Measurements from ENCODE around the gene SIGLEC5.
A peak's percentile ranks its signal among the peaks of the same experiment; 100 is the strongest.
"Not testable (repeated sequence)": the region's sequence is repeated elsewhere in the genome, so short reads cannot be mapped to it uniquely, and the experiment has no call there.

Gene SIGLEC5

GRCh38 chr19:51630315-51630714 is at the start of gene SIGLEC5:
SIGLEC5 (minus strand) TSS chr19:51630401; CDS start chr19:51630335, 66 bp downstream.
- not testable (repeated sequence) for DNase-seq (ENCODE audit: low spot score)

- DNase-seq (ENCODE audit: low spot score) = no peak
Measured at GRCh38 chr19:51676566-51677083, 46.4 kb upstream of the SIGLEC5 start.

GRCh38 chr19:51675911-51676565 is 45.8 kb upstream of the SIGLEC5 start:
- peak; percentile 32 for DNase-seq (ENCODE audit: low spot score)

- DNase-seq (ENCODE audit: low spot score) = no peak
Measured at GRCh38 chr19:51668216-51668615, 38.0 kb upstream of the SIGLEC5 start.

- no peak for DNase-seq (ENCODE audit: low spot score)
Measured at GRCh38 chr19:51664997-51665396, 34.8 kb upstream of the SIGLEC5 start.

GRCh38 chr19:51664131-51664530 is 33.9 kb upstream of the SIGLEC5 start:
- DNase-seq (ENCODE audit: low spot score) = no peak

GRCh38 chr19:51663650-51664049 is 33.4 kb upstream of the SIGLEC5 start:
- no peak for DNase-seq (ENCODE audit: low spot score)

GRCh38 chr19:51660975-51661600 is 30.9 kb upstream of the SIGLEC5 start:
- DNase-seq (ENCODE audit: low spot score) = peak; percentile 57

GRCh38 chr19:51654783-51655182 is 24.6 kb upstream of the SIGLEC5 start:
- DNase-seq (ENCODE audit: low spot score) = peak; percentile 13

- no peak for DNase-seq (ENCODE audit: low spot score)
Measured at GRCh38 chr19:51653162-51653561, 23.0 kb upstream of the SIGLEC5 start.

- DNase-seq (ENCODE audit: low spot score) = no peak
Measured at GRCh38 chr19:51652266-51652665, 22.1 kb upstream of the SIGLEC5 start.

- no peak for DNase-seq (ENCODE audit: low spot score)
Measured at GRCh38 chr19:51651216-51651846, 21.1 kb upstream of the SIGLEC5 start.

GRCh38 chr19:51647318-51647717 is 17.1 kb upstream of the SIGLEC5 start:
- DNase-seq (ENCODE audit: low spot score) = no peak

GRCh38 chr19:51646730-51647129 is 16.5 kb upstream of the SIGLEC5 start, which contains the start of gene SIGLEC14:
SIGLEC14 (minus strand) TSS chr19:51646825; CDS start chr19:51646759, 66 bp downstream.
- DNase-seq (ENCODE audit: low spot score) = not testable (repeated sequence)

GRCh38 chr19:51644636-51645271 is 14.6 kb upstream of the SIGLEC5 start:
- DNase-seq (ENCODE audit: low spot score) = no peak

- no peak for DNase-seq (ENCODE audit: low spot score)
Measured at GRCh38 chr19:51641648-51642047, 11.4 kb upstream of the SIGLEC5 start.

GRCh38 chr19:51640386-51640785 is 10.2 kb upstream of the SIGLEC5 start:
- DNase-seq (ENCODE audit: low spot score) = no peak

- no peak for DNase-seq (ENCODE audit: low spot score)
Measured at GRCh38 chr19:51639916-51640315, 9.7 kb upstream of the SIGLEC5 start.

- peak; percentile 13 for DNase-seq (ENCODE audit: low spot score)
Measured at GRCh38 chr19:51637362-51637978, 7.3 kb upstream of the SIGLEC5 start.

- no peak for DNase-seq (ENCODE audit: low spot score)
Measured at GRCh38 chr19:51632126-51632525, 1.9 kb upstream of the SIGLEC5 start.

GRCh38 chr19:51628153-51628939 is 1.9 kb downstream of the SIGLEC5 start:
- DNase-seq (ENCODE audit: low spot score) = no peak
